ENCODE results near the gene CCDC85C.

DNA sequence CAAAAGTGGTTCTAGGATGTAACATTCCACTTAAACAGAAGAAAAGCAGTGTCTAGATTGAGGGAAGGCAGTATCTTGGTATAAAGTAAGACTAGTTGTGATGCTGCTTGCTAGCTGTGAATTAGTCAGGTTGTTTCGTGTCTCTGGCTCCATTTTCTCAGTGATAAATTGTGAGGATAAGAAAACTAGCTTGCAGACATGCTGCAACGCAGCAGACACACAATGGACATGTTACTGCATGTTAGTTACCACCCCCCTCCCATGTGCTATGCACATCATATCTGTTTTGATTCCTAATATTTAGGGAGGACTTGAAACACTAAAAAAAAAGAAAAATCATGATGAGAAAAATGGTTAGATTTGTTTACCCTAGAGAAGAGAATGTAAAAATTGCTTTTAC lies 119.9 kb downstream of the CCDC85C start:
- TF ChIP-seq, protein P1, sequence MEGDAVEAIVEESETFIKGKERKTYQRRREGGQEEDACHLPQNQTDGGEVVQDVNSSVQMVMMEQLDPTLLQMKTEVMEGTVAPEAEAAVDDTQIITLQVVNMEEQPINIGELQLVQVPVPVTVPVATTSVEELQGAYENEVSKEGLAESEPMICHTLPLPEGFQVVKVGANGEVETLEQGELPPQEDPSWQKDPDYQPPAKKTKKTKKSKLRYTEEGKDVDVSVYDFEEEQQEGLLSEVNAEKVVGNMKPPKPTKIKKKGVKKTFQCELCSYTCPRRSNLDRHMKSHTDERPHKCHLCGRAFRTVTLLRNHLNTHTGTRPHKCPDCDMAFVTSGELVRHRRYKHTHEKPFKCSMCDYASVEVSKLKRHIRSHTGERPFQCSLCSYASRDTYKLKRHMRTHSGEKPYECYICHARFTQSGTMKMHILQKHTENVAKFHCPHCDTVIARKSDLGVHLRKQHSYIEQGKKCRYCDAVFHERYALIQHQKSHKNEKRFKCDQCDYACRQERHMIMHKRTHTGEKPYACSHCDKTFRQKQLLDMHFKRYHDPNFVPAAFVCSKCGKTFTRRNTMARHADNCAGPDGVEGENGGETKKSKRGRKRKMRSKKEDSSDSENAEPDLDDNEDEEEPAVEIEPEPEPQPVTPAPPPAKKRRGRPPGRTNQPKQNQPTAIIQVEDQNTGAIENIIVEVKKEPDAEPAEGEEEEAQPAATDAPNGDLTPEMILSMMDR (IDR thresholded peaks at IDR 0.05): no peak
- TF ChIP-seq POLR2AphosphoS5 (IDR thresholded peaks at IDR 0.05) (no peak), POLR2A (IDR thresholded peaks at IDR 0.05) (no peak)
